ENCODE data around the gene STARD10.

The STARD10 gene

DNA sequence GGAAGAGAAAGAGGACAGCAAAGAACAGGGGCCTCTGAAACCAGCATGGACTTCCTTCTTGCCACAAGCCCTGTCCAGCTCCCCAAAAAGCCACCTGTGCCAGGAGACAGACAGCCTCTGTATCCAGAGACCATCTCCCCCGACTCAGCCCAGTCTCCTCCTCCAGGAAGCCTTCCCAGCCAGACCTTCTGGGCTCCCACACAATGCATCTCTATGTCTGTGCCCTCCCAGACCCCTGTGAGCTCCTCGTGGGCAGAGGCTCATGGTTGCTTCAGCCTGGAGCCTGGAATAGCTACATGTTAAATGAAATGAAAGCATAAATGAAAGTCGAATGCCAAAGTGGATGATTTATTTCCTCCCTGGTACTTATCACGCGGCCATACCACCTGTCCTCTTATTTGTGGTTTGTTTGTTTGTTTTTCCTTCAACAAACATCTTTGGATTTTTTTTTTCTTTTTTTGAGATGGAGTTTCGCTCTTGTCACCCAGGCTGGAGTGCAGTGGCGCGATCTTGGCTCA, 34.3 kb downstream of the STARD10 start:
- peak; percentile 51 for DNase-seq

DNA sequence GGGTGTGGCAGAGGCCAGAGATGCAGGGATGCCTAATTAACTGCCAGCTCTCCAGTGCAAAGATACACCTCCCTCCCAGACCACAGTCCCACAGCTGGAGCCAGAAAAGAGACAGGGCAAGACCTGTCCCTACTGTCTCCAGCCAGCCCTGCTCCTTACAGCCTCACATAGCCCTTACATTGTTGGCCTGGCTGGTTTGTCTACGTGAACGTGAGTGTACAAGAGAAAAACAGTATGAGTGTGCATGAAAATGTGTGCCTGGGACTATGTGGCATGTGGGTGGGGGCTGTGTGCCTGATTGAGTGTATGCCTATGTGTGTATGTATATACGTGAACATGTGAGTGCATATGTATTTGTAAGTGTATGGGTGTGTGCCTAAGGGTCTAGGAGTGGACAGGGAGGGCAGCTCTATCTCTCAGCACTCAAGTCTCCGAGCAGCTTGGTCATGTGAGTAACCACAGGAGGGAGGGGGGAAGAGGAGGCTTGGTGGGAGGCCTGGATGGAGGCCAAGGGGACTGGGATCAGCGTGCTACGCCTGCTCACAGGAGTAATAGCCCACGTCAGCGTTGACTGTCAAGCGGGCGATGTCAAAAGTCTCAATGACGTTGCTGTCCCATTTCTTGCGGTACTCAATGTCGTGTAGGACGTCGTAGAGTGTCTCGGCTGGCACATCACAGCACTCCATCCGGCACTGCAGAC, 35.0 kb downstream of the STARD10 start:
- DNase-seq = peak; percentile 81

DNA sequence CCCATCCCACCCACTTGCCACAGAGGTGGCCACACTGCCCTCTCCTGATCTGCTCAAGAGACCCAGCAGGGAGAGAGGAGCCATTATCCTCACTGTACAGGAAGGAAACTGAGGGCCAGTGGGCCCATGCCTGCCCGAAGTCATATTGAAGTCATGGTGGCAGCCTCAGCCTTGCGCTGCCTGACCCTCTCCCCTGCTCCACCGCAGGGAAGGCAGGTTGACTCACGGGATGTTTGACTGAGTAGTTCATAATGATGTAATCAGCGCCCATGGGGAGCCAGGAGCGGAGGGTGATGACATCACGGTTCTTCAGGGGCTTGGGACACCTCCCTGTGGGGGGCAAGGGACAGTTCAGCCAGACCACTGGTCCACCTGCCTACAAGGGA, 35.5 kb downstream of the STARD10 start:
- DNase-seq = no peak

DNA sequence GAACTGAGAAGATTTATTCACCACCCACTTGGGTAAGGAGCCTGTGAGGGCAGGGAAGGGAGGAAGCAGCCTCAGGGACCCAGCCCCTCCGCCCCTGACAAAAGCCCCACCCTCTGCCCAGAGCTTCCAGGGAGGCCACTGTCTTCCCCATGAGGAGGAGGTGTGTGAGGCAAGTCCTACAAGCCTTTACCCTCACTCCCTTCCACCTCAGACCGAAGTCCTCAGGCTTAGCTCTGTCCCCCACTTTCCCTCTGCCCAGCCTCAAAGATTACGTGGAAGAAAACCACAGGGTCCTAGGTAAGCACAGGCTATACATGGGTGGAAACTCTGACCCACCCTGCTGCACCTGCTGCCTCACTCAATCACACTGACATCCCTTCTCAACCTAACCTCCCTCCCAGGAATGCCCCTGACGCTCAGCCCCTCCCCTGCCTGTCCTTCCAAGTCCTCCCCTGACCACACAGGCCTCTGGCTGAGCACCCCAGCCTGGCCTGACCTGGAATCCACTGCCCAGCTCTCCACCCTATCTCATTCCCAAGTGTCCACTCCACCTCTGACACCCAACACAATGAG, 38.0 kb downstream of the STARD10 start:
- DNase-seq = no peak

DNA sequence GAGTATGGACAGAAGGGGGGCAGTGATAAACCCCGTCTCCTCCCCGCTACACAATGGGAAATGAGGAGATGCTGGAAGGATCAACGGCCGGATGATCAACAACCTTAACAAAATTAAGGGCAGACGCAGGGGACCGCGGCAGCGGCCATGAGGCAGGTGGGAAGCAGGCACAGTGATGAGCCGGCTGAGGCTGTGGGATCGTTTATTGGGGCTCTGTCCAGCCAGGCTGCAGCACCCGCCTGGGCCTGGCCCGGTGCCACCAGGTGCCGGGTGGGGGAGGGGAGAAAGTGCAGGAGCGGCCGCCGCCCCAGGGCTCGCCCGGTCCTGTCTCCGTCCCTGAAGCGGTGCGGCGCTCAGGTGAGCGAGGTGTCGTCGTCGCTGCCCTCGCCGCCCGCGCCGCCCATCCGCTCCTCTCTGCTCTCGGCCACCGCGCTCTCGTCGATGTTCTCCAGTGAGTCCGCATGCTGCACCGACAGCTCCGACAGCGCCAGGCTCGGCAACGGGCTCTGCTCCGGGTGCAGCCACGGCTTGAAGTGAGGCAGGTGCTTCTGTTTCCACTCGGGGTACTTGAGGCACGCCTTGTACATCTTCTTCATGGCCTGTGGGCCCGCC, 39.2 kb downstream of the STARD10 start:
- no peak for DNase-seq

DNA sequence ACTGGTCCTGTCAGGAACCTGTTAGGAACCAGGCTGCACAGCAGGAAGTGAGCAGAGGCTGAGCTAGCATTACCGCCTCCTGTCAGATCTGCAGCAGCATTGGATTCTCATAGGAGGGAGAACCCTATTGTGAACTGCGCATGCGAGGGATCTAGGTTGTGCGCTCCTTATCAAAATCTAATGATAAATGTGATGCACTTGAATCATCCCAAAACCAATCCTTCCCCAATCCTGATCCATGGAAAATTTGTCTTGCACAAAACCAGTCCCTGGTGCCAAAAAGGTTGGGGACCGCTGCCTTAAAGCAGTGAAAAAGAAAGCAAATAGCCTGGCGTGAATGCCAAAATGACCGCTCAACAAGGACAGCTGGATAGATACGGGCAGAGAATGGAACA, 39.7 kb downstream of the STARD10 start:
- no peak for DNase-seq

DNA sequence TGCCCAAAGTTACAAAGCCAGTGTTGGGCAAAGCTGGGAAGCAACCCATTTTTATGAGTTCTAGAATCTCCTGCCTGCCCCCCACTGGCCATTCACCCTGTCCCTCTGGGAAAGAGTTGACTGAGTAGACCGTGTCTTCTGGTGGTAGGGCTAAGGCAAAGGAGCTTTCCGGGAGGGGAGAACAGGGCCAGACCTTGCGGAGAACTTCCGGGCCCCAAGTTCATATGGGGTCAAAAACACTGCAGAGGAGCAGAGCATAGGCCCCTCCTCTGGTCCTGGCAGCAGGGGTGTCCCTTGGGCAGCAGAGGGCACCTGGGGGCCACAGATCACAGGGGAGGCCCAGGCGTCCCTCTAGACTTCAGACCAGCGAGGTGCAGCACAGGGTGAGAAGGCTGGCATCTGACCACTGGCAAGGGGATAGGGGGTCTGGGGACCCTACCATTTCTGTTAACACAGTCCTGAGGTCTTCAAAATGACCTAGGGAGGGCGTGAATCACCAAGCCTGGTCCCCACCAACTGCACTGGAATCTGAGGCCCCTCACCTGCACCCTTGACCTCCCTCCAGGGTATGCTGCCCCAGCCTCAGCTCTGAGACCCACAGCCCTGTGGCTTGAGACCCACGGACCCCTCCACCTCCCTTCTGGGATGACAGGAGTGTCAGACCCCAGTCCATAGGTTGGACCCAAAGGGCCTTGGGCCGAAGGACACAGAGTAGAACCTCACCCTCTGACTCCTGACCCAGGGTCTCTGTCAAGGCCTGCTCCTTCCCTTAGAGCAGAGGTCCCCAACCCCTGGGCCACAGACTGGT, 40.3 kb downstream of the STARD10 start:
- no peak for DNase-seq

DNA sequence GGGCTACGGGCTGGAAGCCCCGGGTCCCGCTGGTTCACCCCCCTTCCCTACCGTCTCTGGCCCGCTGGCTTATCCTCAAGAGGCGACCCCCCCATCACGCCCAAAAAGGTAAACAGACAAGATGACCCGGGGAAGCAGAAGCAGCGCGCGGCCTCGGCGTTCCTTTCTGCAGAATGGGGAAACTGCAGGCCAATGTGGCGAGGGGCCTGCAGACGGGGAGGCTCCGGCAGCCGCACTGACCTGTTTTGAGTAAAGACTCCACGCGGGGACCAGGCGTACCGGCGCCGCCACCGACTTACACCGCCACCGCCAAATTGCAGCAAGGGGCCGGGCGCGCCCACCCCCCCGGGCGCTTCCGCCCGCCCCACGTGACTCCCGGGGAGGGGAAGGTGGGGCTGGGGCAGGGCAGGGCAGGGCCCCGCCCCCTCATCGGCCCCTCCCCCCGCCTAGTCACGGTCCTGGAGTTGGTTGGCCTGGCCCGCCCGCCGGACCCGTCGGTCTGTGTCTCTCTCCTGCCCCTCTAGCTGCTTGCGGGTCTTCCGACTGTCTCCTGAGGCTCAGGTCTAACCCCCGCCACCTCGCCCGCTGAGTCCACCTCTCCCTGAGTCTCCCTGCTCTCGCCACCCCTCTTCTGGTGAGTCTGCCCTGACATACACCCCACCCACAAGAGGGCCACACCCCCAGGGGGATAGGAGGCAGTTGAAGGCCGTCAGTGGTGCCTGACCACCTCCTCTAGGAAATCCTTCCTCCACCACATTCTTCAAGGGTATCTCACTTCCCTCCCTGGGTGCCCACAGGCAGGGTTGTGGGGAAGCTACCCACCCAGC, 41.5 kb downstream of the STARD10 start, which contains the start of gene ARAP1:
TSS of gene ARAP1 (minus strand) at position 321 of the 827 bp plus-strand sequence. CDS start 25,280 bp downstream, outside the sequence.
- peak; percentile 57 for DNase-seq

DNA sequence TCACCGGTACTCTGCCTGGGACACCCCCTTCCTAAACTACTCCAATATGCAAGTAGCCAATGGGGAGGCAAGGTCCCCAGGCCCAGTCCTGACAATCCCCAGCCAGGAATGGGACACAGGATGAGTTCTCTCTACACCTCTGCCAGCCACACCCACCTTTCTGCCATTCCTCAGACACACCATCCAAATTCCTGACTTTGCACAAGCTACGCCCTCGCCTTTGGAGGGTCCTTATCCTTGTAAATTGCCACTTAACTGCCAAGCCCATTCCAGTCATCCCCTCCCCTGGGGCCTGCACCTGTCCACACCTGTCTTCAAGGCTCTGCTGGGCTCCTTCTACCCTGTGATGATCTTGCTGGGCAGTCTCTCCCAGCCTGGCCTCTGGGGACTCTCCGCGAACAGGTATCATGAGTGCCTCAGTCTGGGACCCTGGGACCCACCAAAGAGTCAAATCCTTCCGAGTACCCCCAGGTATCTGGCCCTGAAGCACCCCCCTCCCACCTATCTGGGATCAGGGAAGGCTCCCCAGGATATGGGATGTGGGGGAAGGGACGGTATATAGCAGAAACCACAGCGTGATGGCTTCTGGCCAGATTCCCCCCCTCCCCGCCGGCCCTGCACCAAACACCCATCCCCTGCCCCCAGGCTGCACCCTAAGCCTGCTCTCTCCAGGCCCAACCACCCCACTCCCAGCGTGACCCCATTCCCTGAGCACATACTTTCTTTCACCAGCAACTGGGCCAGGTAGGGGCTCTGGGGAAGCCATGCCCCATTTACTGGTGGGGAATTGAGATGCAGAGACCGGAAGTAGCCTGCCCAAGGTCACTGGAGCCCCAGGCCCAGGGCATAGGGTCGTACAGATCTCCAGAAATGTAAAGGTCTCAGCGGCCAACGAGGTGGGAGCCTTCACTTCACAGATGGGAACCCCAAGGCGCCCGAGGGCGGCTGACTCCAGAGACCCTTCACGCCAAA, 42.4 kb downstream of the STARD10 start:
- DNase-seq = peak; percentile 57

DNA sequence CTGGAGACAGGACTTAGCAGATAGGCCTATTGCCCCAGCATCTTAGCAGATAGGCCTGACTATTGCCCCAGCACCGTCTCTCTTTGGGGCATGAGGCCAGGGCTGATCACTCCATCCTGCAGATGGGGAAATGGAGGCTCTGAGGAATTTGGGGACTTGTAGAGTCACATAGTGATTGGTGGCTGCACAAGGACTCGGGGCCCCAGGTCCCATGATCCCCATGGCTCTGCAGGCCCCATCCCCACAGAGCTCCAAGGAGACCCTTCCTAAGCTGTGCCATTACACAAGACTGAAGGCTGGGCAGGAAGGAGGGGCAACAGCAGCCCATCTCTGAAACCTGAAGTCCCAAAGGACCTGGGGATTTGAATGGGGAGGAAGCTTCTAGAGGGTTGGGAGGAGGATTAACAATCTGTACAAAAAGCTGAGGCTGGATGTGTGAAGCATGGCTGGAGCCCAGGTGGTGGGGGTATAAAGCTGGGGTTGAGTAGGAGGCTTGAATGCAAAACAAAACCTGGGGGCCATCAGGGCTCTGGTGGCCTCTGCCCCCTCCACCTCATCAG, 43.2 kb downstream of the STARD10 start:
- no peak for DNase-seq

DNA sequence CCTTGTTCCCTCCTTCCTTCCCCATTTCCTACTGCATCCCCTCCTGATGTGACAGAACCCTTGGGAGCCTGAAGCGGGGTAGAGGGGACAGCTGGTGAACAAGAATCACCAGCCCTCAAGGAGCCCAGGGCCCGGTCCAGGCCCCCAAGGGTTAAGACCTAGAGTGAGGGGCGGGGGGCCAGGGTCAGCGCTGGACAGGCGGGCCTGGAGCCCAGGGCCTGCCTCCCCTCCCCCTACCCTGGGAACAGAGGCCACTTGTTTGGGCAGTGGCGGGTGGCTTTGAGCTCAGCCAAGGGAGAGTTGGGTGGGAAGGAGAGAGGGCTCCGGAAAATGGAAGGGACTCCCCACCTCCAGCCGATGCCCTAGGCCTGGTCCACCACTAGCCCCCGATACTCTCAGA, 43.8 kb downstream of the STARD10 start:
- DNase-seq = no peak

DNA sequence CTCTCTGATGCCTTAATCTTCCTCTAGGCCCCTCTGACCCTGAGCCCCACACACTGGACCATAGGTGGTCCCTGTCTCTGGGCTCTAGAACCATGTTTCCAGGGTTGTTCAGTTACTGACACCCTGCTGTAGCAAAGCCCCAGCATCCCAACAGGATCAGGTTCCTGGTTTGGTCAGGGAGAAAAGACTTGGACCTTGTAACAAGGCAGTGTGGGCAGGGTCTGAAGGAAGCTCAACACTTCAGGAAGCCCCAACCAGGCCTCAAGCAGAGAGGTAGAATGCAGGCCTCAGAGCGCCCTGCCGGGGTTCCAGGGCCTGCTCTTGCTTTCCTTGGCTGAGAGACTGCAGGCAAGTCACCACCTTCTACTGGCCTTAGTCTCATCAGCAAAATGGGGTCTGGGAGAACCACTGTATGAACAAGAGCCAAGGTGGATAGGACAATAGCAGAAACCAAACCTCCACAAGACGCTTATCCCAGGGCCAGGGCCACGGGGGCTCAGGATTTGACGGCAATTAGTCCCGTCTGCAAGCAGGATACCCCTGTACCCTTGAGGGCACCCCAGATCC, 46.5 kb downstream of the STARD10 start:
- DNase-seq = no peak

DNA sequence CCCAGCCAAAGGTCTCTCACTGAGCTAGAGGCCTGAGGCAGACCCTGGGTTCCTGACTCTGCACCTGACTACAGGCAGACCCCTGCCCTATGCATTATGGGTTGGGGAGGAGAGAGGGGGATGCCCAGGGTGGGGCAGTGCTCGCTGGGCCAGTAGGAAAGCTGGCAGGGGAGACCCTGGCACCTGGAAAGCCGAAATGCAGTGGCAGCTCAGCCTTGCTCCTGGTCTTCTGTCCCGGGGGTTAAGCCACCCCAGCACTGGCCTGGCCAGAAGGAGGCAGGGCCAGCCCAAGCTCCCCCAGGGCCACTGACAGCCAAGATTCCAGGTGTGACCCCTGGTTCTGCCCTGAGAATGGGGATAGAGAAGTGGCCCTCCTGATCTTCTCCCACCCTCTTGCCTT, 47.0 kb downstream of the STARD10 start:
- no peak for DNase-seq

DNA sequence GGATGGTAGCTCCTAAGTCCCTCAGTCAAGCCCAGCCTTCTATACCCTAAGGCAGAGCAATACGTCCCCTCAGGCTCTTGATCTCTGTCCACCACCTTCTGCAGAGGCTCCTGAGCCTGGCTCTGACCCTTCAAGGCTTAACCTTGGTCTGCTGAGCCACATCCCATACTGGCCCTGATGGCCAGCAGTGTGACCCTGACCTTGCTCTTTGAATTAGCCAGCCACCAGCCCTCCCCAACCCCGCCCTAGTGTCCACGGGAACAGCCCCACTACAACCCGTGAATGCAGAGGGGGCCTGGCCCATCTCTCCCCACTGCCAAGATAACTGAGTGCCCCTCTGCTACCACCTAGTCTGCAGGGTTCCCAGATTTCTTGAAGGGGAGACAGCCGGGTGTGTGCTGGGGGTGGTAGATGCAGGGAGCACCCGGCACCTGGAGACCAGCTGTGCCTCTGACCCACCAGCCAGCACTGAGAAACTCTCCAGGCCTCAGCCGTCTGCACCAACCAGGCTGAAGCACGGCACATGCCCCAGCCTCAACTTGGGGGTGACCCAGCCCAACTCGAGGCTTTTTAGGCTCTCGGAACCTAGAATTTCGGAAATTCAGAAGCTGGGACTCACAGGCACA, 47.8 kb downstream of the STARD10 start:
- no peak for DNase-seq

DNA sequence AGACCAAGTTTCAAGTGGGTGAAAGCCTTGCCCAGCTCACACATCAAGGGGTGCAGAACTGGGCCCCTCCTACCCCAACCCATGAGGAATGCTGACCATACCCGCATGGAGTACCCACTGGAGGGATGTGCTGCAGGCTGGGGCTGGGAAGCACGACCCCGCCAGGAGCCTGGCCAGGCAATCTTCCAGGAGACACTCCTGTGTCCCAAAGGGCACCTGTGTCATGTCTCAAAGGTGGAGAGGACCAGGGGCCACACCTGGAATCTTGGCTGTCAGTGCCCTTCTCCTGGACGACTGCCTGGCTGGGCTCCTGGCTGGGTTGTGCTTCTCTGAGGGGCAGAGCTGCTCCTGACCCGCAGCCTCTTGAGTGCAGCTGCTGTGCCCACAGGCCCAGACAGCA, 48.3 kb downstream of the STARD10 start:
- no peak for DNase-seq

DNA sequence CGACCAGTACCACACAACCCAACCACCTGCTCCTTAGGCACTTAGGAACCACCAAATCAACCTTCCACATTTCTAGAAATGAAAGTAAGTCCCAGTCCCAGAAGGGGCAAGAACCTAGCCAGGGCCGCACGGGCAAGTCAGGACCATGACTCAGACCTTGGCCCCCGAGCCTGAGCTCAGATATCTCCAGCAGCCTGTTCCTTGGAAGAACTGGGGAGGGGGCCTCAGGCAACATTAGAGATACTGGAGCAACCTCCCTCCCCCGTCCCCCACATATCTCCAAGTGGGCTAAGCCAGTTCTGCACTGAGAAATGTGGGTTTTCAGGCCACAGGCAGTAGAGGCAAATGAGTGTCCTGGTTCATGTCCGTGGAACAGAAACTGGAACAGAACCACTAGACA, 49.4 kb downstream of the STARD10 start:
- DNase-seq = no peak

DNA sequence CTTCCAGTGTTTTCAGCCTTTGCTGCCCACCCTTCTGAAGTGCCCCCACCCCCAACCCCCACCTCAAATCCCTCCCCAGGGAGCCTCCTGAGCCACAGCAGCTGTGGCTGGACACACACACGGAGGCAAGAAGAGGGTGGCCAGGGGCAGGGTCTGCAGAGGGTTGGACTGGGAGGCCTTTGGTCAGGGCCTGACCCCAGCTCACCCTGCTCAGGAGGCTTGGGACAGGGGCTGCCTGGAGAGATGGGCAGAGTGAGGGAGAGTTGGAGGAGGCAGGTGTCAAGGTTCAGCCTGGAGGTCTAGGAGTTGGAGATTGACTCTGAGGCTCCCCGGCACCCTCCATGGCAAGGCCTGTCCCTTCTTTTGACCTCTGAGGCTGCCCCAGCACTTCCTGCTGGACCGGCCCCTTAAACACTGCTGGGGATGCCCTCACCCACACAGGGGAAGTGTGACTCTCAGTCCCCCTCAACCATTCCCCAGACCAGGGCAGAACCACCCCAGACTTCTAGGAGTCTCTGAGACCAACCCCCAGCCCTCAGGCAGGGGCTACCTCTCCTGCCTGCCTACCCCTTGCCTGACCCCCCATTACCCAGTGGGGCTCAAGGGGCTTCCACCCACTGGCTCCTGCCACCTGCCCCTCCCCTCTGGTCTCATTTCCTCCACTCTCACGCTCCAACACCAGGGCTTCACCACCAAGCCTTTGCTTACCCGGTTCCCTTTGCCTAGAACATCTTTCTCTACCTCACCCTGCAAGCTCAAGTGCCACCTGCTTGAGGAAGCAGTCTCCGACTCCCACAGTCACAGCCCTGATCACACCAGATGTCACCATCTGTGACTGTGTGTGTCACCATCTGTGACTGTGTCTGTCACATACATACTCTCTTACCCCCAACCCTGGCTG, 50.3 kb downstream of the STARD10 start:
- no peak for DNase-seq

DNA sequence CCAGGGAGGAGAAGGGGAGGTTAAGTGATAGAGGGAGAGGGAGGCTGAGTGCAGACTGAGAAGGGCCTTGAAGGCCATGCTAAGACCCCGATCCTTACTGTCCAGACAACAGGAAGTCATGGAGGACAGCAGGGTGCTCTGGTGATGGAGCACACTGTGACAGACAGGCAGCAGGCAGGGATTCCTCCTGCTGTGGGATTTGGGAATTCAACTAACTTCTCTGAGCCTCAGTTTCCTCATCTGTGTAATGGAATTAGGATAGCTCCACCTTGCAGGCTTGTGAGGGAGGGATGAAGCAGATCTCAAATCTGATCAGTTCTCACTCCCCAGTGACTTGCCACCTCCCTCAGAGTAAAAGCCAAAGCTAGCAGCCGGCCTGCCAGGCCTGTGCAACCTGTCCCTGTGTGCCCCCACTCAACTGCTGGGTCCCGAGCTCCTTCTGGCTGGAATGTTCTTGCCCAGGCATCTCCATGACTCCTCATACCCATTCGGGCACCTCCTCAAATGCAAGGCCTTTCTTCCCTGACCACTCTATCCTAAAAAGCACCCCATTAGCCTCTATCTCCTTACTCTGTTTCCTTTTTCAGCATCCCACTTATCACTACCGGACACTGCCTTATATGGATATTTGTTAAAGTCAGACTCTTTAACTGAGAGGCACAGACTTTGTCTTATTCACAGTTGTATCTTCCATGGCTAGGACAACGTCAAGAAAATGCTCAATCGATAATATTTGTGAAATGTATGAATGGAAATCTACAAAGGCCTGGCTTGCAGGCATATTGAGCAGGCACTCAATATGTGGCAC, 51.1 kb downstream of the STARD10 start:
- DNase-seq = no peak
